MV-4-11 (cell line): ENCODE data around the gene FNDC10.
A peak's percentile ranks its signal among the peaks of the same experiment; 100 is the strongest.
"Not testable (repeated sequence)": the region's sequence is repeated elsewhere in the genome, so short reads cannot be mapped to it uniquely, and the experiment has no call there.

Experiments used
- DNase-seq: peaks from one replicate; lab custom pipeline; 2025; lab: John Stamatoyannopoulos, UW

The FNDC10 gene

DNA sequence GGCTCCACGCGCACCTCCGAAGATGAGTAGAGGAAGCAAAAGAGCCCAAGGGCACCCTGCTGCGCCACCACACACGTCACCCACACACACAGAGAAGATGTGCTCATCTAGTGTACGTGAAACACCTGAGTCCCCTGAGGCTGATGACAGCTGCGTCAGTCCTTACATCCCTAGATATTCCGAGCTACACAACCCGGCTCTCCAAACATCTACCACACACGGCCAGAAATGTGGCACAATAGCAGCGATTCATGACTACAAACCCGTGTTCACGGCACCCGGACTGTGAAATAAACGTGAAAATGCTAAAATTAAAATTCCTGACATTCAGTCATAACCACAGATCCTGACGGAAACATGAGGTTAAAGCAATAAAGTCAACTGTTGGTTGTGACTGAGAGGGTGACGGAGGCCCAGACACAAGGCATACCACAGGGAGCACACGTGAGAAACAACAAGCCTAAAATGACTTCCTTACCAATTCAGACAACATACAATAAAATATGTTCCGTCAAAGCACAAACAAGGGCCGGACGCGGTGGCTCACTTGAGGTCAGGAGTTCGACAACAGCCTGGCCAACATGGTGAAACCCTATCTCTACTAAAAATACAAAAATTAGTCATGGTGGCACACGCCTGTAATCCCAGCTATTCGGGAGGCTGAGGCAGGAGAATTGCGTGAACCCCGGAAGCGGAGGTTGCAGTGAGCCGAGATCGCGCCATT, 32.6 kb downstream of the FNDC10 start:
- DNase-seq = peak; percentile 17

DNA sequence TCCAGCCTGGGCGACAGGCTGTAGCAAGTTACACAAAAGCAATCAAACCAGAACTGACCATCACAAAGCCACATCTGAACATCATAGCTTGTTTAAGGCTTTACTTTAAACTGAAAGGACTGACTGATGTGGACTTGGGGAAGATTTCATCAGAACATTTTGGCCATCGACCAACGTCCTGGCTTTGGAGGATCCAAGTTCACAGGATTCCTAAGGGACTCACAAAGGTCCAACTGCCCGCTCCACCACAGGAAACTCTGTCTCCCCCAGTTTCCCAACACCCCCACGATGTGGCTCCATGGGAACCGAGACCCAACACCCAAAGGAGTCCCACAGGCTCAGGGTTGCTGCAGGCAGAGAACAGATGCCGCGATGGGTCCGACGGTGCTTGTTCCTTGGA, 34.6 kb downstream of the FNDC10 start:
- no peak for DNase-seq

- DNase-seq = no peak
These were observed 35.7 kb downstream of the FNDC10 start for GRCh38 chr1:1564268-1564667.

DNA sequence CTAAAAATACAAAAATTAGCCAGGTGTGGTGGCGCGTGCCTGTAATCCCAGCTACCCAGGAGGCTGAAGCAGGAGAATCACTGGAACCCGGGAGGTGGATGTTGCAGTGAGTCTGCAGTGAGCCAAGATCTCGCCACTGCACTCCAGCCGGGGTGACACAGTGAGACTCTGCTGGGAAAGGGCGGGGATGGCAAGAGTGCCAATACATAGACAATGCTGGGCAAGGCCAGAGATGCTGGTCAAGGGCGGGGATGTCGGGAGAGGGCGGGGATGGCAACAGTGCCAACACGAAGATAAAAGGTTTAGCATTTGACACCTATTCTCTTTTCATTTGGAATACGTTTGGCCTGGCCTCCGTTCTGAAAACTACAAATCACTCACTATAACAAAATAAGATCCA, 36.2 kb downstream of the FNDC10 start:
- DNase-seq = no peak

DNA sequence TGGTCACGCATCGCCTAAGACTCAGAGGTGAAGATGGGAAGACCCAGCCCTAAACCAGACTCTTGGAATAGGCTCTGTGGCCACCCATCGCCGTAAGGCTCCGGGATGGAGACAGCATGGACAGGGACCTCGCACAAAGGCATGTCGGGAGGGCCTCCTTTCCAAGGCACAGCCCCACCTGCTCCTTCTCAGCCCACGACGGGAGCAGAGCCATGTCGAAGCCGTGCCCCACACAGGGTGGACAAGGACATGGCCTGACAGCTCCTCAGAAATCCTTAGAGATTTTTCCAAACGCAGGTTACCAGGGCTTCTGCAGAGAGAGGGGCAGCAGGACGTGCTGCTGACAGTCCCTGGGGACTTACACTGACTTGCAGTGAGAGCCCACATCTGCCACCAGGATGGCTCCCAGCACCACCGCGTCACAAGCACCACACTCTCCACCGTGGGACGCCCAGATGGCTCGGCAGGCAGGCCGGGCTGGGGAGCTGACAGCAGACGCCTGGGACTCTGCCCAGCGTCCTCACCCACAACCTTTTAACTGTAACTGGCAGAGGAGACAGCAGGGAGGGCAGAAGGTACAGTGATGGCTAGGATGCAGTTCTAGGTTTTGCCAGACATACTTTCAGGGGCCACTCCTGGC, 37.3 kb downstream of the FNDC10 start:
- DNase-seq = no peak

DNA sequence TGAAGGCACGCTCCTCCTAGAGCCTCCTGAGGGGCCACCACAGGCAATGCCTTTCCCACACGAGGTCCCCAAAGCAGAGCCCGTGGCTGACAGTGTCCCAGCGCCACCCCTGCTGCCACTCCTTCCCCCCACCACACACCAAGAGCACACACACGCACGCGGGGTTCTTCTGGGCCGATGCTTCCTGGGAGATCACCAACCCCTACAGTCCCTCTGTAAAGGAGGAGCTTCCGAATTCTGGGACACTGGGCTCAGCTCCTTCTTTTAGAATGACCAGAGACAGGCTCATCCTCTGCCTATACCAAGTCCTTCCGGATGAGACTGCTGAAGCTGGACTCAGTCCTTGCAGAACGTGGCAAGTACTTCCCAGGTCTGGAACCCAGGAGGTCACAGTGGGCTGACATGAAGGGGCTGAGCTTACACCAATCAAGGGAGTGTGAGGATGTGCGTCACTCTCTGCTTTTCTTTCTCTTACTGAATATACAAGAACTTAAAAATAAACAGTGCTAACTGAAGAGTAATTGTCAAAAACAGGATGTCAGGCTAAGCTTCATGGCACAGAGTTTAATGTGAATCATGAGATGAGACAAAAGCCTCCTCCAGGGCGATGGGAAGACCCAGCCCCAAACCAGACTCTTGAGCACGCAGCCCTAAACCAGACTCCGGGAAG, 38.0 kb downstream of the FNDC10 start:
- DNase-seq = no peak

DNA sequence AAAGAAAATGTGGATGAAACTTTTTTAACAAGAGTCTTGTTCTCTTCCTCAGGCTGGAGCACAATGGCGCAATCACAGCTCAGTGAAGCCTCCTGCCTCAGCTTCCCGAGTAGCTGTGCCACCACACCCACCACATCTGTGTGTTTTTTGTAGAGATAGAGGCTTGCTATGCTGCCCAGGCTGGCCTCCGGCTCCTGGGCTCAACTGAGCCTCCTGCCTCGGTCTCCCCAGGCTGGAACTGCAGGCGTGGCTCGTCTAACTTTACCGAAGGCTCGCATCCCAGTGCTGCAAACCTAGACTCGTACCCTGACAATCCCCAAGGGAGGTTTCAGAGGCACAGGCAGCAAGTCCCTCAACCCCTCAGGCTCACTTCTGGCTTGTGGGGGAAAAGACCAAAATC, 39.8 kb downstream of the FNDC10 start:
- DNase-seq = no peak

DNA sequence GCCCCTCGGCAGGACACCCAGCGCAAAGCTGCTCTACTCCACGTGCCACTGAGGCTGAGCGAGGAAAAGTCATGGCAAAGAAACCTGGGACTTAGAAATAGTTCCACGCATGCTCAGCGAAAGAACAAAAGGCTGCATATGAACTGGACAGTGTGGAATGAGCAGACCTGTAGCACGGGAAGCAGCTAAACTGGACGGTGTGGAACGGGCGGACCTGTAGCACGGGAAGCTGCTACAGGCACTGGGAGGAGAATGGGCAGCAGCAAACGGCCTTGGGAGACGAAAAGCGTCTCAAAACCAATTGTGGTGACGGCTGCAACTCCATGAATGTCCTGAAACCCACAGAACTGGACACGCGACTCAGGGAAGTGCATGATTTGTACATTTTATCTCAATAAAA, 40.9 kb downstream of the FNDC10 start:
- no peak for DNase-seq

GRCh38 chr1:1558591-1558990, 41.3 kb downstream of the FNDC10 start:
- no peak for DNase-seq

- DNase-seq = not testable (repeated sequence)
These were observed 42.2 kb downstream of the FNDC10 start for GRCh38 chr1:1557688-1558087.

DNA sequence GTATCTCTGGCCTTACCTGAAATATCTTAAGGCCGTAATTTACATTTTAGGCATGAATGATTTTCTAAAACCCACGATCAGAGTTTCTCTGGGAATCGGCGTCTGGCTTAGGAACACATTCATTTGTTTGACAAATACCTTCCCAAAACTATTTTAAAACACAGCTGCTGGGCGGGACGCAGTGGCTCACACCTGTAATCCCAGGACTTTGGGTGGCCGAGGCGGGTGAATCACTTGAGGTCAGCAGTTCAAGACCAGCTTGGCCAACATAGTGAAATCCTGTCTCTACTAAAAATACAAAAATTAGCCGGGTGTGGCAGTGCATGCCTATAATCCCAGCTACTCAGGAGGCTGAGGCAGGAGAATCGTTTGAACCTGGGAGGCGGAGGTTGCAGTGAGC, 43.0 kb downstream of the FNDC10 start:
- not testable (repeated sequence) for DNase-seq

GRCh38 chr1:1556505-1556904, 43.4 kb downstream of the FNDC10 start:
- no peak for DNase-seq

- DNase-seq = peak; percentile 68
These were observed 44.7 kb downstream of the FNDC10 start for GRCh38 chr1:1554926-1555915.

DNA sequence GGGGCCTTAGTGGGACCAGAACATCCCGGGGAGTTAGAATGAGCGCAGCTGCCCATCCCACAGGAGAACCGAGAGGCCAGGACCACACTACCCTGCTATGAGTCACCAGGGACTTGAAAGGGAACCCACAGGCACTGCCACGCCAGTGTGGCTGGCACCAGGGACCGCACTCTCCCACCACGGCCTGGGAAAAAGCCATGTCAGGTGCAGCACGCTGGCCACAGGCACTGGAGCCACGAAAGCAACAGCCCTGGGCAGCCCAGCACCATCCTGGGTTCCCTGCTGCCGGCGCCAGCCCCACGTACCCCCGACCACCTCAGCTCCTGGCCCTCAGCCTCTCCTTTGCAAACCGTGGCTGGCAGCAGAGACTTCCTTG, 45.4 kb downstream of the FNDC10 start:
- peak; percentile 38 for DNase-seq

DNA sequence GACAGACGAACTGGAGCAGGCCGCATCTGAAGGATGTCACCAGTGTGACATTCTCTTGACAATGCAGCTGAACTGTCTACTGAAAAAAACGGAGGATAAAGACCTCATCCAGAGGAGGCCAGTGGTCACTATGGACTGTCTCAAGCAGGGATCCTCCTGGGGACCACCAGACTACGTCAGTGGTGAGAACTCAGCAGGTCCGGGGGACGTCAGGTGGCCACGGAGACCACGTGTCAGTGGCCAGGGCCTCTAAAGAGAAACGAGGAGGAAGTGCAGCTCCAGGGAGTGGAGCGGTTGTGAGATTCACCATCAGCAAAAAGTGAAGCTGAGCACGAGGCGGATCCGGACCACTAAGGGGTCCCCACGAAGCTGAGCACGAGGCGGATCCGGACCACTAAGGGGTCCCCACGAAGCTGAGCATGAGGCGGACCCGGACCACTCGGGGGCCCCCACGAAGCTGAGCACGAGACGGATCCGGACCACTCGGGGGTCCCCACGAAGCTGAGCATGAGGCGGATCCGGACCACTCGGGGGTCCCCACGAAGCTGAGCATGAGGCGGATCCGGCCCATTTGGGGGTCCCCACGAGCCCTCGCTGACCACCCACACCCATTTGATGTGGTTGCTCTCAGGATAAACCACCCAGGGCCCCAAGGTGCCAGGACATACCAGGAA, 46.0 kb downstream of the FNDC10 start:
- DNase-seq = no peak

- no peak for DNase-seq
These were observed 47.7 kb downstream of the FNDC10 start for GRCh38 chr1:1552263-1552639.

DNA sequence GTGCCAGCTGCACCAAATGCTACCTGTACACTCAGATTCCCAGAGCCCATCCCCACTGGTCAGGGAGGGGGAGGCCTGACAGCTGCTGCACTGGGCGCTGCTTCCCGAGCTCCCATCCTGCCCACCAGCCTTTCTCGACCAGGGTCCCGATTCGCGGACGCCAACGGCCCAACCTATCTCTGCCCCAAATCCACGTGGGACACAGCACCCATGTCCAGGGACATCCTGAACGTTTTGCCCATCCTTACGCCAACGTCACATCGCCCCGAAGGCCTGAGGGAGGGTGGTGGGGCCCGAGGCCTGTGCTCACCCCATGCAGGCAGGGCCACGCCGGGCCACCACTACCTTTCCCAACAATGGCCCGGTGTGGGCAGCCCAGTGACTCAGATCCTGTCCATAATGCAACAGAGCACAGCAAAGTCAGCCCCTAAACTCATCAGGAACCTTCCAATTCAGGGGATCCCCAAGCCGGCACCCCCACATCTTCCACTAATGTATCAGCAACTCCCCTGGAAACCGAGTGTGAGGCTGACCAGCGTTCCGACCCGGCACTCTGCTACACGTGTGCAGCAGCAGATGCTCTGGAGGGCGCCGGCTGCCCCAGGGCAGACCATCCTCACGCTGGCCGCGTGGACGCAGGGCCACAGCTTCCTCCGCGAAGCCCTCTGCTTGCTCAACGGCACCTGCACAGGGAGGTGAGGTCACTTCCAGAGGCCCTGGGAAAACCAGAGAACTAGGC, 48.2 kb downstream of the FNDC10 start:
- no peak for DNase-seq

DNA sequence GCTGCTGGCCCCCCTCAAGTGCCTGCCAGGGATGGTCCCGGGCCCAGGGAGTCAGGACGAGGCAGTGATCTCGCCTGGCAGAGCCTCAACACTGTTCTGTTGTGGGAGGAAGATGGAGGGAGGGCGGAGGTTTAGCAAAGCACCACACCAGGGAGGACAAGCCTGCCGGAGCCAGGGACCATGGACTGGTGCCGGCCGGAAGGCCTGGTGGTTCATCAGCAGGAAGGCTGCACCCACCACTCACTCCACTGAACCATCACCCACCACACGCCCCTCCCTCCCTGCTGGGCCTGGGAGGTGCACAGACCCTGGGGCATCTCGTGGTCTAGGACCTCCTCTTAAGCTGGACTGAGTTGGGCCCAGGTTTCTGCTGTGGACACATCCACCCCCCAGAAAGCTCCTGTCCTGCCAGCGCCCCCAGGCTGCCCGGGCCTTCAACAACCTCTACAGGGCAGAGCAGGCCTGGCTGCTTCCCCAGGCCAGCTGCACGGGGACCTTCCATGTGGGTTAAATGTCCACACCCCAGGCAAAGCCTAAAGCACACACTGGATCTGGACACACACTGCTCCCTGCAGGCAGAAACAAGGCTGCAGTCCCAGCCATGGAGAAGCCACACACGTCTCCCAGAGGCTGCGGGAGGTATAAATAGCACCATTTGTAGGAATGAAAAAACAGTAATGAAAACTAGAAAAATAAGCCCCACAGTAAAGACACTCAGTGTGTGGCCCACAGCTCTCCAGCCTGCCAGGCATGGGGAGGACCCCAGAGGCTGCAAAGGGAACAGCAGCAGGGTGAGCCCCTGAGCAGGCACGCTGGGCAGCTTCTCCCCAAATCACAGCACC, 49.1 kb downstream of the FNDC10 start:
- DNase-seq = peak; percentile 24

DNA sequence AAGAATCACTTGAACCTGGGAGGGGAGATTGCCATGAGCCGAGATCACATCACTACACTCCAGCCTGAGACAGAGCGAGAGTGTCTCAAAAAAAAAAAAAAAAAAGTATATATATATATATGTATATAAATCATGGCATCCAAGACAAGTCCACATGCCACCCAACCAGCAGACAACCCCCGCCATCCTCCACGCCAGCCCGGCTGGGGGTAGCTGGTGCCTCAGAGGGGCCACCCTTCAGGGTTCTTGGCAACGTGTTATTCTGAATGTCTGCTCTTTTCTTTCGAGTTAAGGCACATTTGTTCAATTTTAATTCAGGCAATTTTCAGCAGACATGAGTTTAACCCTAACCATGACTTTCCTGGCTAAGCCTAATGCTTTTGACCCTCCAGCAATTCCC, 49.8 kb downstream of the FNDC10 start:
- no peak for DNase-seq

- DNase-seq = no peak
These were observed 51.3 kb downstream of the FNDC10 start for GRCh38 chr1:1548591-1548990.
